HuH-7 (cell line): ENCODE measurements around the gene FAF1.
"Not testable (repeated sequence)": the region's sequence is repeated elsewhere in the genome, so short reads cannot be mapped to it uniquely, and the experiment has no call there.

Source experiments
- DNase-seq: peaks from one replicate; pipeline ENCODE4 v3.0.0; 2011; ENCODE audit warnings: low spot score

FAF1 gene

GRCh38 chr1:50910356-50910755 is 49.7 kb downstream of the FAF1 start:
- not testable (repeated sequence) for DNase-seq

DNA sequence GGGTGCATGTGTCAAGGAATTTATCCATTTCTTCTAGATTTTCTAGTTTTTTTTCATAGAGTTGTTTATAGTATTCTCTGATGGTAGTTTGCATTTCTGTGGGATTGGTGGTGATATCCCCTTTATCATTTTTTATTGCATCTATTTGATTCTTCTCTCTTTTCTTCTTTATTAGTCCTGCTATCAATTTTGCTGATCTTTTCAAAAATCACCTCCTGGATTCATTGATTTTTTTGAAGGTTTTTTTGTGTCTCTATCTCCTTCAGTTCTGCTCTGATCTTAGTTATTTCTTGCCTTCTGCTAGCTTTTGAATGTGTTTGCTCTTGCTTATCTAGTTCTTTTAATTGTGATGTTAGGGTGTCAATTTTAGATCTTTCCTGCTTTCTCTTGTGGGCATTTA is 52.5 kb downstream of the FAF1 start:
- DNase-seq = not testable (repeated sequence)

DNA sequence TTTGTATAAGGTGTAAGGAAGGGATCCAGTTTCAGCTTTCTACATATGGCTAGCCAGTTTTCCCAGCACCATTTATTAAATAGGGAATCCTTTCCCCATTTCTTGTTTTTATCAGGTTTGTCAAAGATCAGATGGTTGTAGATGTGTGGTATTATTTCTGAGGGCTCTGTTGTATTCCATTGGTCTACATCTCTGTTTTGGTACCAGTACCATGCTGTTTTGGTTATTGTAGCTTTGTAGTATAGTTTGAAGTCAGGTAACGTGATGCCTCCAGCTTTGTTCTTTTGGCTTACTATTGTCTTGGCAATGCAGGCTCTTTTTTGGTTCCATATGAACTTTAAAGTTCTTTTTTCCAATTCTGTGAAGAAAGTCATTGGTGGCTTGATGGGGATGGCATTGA is 54.0 kb downstream of the FAF1 start:
- DNase-seq = not testable (repeated sequence)

- DNase-seq = no peak
Measured at GRCh38 chr1:50902419-50902818, 57.6 kb downstream of the FAF1 start.

DNA sequence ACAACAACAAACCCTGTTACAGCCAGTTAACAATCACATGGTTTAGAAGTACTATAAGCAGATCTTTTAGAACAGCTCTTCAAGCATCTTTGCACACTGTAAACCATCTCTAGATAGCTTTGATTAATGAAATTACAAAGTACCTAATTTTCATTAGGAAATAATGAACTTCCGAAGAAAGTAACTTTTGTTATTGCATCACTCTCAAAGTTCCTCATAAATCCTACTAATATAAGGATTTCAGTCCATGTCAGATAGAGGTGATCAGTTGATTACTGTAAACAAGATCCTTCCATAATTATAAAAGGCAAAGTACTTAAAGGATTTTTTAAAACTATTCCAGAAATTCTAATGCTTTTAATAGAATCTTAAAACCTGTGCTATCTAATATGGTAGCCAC is 58.2 kb downstream of the FAF1 start:
- no peak for DNase-seq

- DNase-seq = no peak
Measured at GRCh38 chr1:50898773-50899172, 61.3 kb downstream of the FAF1 start.

DNA sequence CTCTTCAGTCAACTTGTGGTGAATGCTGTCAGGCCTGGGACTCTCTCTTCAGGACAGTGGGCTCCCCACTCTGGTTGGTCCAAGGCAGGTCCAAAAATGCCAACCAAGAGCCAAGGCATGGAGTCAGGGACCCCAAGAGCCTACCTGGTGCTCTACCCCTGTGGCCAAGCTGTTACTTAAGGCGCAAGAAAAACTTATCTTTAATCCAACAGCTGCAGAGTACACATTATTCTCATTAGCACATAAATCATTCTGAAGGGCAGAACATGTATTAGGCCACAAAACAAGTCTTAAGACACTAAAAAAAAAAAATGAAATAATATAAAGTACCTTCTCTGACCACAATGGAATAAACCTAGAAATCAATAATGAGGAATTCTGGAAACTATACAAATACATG is 65.7 kb downstream of the FAF1 start:
- no peak for DNase-seq

DNA sequence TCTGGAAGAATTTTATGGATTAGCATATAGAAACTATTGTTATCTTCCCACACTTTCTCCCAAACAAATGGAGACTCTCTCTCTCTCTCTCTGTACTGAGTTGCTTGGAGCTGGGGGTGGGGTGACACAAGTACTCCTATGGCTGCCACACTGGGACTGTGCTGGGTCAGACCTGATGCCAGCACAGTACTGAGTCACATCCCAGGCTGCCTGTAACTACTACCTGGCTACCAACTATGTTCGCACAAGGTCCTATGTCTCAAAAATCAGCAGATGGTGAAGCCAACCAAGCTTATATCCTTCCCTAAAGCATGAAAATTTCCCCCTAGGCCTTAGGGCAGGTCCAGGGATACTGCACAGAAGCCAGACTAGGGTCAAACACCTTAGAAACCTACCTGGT is 66.6 kb downstream of the FAF1 start:
- DNase-seq = no peak

- not testable (repeated sequence) for DNase-seq
Measured at GRCh38 chr1:50887555-50887954, 72.5 kb downstream of the FAF1 start.

GRCh38 chr1:50880373-50880772 is 79.7 kb downstream of the FAF1 start:
- DNase-seq = no peak

DNA sequence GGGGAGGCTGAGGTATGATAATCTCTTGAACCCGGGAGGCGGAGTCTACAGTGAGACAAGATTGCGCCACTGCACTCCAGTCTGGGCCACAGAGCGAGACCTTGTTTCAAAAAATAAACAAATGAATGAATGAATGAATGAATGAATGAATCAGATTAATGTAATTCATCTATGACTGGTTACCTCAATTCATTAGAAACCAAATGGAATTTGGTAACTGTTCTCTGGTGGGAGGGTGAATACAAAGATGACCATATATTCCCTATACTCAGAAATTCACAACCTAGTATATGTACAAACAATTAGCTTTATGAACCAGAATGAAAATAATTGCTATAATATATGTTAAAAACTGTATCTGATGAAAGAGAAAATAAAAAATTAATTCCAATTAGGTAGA is 80.9 kb downstream of the FAF1 start:
- DNase-seq = no peak

DNA sequence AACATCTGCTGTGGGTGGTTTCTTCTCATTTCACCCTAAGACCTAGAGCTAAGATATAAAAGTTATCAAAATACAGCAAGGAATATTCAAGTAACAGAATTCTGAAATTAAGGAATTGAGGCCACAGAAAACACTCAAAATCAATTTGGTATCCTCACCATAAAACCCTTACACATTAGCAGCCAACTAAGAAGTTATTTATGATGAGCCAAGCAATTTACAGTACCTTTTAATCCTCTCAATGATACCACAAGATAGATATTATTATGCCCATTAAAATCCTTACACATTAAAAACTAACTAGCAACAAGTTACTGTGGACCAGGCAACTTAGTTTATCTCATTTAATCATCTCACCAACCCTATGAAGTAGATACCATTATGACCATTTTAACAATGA is 81.6 kb downstream of the FAF1 start:
- no peak for DNase-seq

GRCh38 chr1:50877641-50878040 is 82.4 kb downstream of the FAF1 start:
- DNase-seq = no peak

GRCh38 chr1:50873458-50874187 is 86.4 kb downstream of the FAF1 start:
- no peak for DNase-seq

GRCh38 chr1:50864845-50865244 is 95.2 kb downstream of the FAF1 start:
- not testable (repeated sequence) for DNase-seq

GRCh38 chr1:50861772-50862171 is 98.3 kb downstream of the FAF1 start:
- no peak for DNase-seq

GRCh38 chr1:50860702-50861101 is 99.4 kb downstream of the FAF1 start:
- DNase-seq = no peak

DNA sequence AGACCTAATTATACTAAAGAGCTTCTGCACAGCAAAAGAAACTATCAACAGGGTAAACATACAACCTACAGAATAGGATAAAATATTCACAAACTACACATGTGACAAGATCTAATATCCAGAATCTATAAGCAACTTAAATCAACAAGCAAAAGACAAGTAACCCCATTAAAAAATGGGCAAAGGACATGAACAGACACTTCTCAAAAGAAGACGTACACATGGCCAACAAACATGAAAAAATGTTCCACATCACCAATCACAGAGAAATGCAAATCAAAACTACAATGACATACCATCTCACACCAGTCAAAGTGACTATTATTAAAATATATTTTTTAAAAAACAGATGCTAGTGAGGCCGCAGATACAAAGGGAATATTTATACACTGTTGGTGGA is 99.8 kb downstream of the FAF1 start:
- DNase-seq = no peak

DNA sequence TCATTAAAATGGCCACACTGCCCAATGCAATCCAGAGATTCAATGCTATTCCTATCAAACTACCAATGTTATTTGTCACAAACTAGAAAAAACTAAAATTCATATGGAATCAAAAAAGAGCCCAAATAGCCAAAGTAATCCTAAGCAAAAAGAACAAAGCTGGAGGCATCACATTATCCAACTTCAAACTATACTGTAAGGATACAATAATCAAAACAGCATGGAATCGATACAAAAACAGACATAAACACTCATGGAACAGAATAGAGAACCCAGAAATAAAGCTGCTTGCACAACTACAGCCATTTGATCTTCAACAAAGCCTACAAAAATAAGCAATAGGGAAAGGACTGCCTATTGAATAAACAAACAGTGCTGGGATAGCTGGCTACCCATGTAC is 100.4 kb downstream of the FAF1 start:
- no peak for DNase-seq

- no peak for DNase-seq
Measured at GRCh38 chr1:50858761-50859160, 101.3 kb downstream of the FAF1 start.

DNA sequence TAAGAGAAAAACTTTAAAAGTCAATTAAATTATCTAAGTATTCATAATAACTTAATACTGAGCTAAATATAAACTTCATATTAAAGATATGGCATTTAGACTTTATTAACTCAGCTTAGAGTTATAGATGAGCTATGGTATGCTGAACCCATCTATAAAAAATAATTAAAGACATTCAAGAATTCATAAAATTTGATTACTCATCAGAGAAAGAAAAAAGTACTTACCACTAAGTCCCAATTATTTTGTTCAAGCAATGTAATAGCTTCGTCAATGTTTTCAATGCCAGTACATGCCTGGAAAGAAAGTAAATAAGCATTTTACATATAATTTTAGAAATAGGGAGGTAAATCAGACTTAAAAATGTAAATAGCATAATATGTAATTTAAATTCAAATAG is 102.4 kb downstream of the FAF1 start:
- DNase-seq = no peak

DNA sequence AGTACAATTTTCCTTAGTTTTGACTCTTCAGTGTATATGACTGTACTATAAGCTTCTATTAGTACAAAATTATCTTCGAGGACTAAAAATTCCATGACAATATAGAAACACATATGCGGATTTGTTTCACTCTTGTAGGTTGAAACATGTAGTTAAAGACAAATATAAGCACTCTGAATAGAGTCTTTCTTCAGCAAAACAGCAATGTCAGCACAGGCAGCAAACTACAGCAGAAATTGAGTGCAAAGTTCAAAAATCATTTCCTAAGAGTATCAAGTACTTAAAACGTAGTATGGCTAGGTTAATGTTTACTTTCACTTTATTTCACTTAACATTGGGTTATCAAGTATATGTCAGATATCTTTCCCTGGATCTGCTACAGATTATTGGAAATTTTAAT is 106.7 kb downstream of the FAF1 start:
- DNase-seq = no peak

GRCh38 chr1:50852889-50853288 is 107.2 kb downstream of the FAF1 start:
- no peak for DNase-seq

GRCh38 chr1:50851466-50851865 is 108.6 kb downstream of the FAF1 start:
- no peak for DNase-seq

DNA sequence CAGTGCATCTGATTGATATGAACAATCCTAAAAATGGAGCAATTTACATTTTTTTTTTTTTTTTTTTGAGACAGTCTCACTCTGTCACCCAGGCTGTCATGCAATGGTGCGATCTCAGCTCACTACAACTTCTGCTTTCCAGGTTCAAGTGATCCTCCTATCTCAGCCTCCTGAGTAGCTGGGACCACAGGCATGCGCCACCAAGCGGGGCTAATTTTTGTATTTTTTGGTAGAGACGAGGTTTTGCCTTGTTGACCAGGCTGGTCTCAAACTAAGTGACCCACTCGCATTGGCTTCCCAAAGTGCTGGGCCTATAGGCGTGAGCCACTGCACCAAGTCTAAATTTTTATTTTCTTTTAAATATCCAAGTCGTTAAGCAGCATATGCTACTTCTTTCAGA is 109.0 kb downstream of the FAF1 start:
- DNase-seq = no peak
